ENCODE data around the gene TSPAN6.

Gene TSPAN6

GRCh38 chrX:100584611-100585010, 52.0 kb downstream of the TSPAN6 start, which contains the start of gene TNMD (continued):
- TF ChIP-seq ZNF280C (tag by site-specific recombination; IDR thresholded peaks at IDR 0.05) (no peak), ZNF544 (tag by site-specific recombination; IDR thresholded peaks at IDR 0.05) (no peak), ZNF211 (tag by site-specific recombination; IDR thresholded peaks at IDR 0.05; ENCODE audit: low read depth) (no peak), ZNF148 (tag by site-specific recombination; IDR thresholded peaks at IDR 0.05; ENCODE audit: borderline replicate concordance) (no peak), ZNF785 (tag by site-specific recombination; IDR thresholded peaks at IDR 0.05) (no peak), PRDM10 (tag by site-specific recombination; IDR thresholded peaks at IDR 0.05) (no peak), ZNF404 (tag by site-specific recombination; IDR thresholded peaks at IDR 0.05) (no peak), ZNF18 (tag by site-specific recombination; IDR thresholded peaks at IDR 0.05) (no peak)

Measured in HEK293 (cell line).